ENCODE results near the gene NFATC2.

NFATC2 gene

DNA sequence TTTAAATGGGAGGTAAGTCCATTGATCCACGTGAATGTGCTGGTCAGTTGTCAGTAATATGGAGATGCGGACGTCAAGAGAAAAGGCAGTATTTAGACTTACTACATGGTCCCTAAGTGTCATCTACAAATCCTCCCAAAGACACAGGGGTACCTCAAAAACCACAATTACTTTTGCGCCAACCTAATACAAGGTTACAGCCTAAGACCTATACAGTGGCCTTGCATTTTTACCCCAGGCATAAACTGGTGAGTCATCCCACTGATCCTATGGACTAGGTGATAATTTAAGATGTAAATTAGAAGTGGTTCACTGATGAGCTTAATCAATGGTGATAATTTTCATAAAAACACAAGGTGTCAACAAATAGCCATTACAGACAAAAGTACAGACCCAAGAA, 141.0 kb downstream of the NFATC2 start:
- TF ChIP-seq CEBPB (IDR thresholded peaks at IDR 0.05) = no peak
- TF ChIP-seq REST (IDR thresholded peaks at IDR 0.05; ENCODE audit: low read depth) = no peak
- no peak for TF ChIP-seq TCF12 (IDR thresholded peaks at IDR 0.05; ENCODE audit: low read depth)
- TF ChIP-seq EP300 (IDR thresholded peaks at IDR 0.05; ENCODE audit: borderline replicate concordance) = no peak
- no peak for TF ChIP-seq TAF1 (IDR thresholded peaks at IDR 0.05; ENCODE audit: low read depth)
- no peak for TF ChIP-seq ZBTB7A (IDR thresholded peaks at IDR 0.05; ENCODE audit: low read depth)

GRCh38 chr20:51400051-51400926, 142.2 kb downstream of the NFATC2 start:
- TF ChIP-seq EP300 (IDR thresholded peaks at IDR 0.05; ENCODE audit: borderline replicate concordance) (no peak), REST (IDR thresholded peaks at IDR 0.05; ENCODE audit: low read depth) (no peak), CEBPB (IDR thresholded peaks at IDR 0.05) (no peak), CREB1 (IDR thresholded peaks at IDR 0.05; ENCODE audit: low read depth) (no peak), TEAD4 (IDR thresholded peaks at IDR 0.05) (no peak), NFIC (IDR thresholded peaks at IDR 0.05) (no peak)
- TF ChIP-seq, protein P1, sequence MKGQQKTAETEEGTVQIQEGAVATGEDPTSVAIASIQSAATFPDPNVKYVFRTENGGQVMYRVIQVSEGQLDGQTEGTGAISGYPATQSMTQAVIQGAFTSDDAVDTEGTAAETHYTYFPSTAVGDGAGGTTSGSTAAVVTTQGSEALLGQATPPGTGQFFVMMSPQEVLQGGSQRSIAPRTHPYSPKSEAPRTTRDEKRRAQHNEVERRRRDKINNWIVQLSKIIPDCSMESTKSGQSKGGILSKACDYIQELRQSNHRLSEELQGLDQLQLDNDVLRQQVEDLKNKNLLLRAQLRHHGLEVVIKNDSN (IDR thresholded peaks at IDR 0.05) = no peak

DNA sequence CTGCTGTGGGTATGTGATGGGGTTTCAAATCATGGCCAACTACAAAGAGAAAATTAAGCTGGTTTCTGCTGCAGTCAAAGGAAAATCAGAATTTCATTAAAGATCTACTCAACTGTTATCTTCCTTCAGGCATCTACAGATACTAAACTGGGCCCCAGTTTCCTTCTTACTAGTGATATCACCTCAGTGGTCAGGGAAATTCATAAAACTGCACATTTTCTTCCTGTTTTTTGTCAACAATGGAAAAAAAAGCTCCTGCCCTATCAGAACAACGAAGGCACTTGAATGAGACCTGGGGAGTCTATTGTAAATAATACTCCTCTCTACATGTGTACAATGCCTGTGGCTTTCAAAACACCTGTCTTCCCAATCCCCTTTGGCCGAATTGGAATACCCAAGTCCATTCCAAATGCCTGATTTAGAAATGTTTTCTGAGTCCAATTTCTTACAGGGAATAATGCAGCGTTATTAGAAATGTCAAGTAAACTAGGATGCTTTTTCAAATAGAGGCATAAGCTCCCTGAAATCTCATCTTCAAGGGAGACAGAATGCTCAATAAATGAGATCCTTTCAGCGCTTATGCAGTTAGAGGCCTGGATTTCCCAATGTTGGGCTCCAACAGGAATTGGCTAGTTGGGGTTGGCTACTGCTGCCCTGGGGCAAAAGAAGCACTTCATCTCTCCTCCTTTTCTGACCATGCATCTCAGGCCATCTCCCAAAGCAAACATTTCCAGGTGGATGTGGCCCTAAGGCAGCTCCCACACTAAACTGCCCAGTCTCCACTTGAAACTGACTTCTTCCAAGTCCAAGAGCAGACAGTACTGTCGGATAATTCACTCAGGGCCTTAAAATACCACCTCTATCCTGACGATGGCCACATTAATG, 143.3 kb downstream of the NFATC2 start:
- TF ChIP-seq MAX (IDR thresholded peaks at IDR 0.05) = no peak
- TF ChIP-seq FOXM1 (IDR thresholded peaks at IDR 0.05; ENCODE audit: borderline replicate concordance, low read depth) = no peak
- TF ChIP-seq TAF1 (IDR thresholded peaks at IDR 0.05; ENCODE audit: low read depth) = no peak
- TF ChIP-seq REST (IDR thresholded peaks at IDR 0.05; ENCODE audit: low read depth) = no peak
- TF ChIP-seq TCF12 (IDR thresholded peaks at IDR 0.05; ENCODE audit: low read depth) = no peak
- no peak for TF ChIP-seq CEBPB (IDR thresholded peaks at IDR 0.05)
- no peak for TF ChIP-seq YY1 (IDR thresholded peaks at IDR 0.05; ENCODE audit: low read depth)
- no peak for TF ChIP-seq EP300 (IDR thresholded peaks at IDR 0.05; ENCODE audit: borderline replicate concordance)
- no peak for TF ChIP-seq RAD21 (IDR thresholded peaks at IDR 0.05; ENCODE audit: low read depth)
- no peak for TF ChIP-seq ZBTB7A (IDR thresholded peaks at IDR 0.05; ENCODE audit: low read depth)
- no peak for TF ChIP-seq EGR1 (IDR thresholded peaks at IDR 0.05)
- TF ChIP-seq, protein P1 (IDR thresholded peaks at IDR 0.05) = no peak
- no peak for TF ChIP-seq TEAD4 (IDR thresholded peaks at IDR 0.05)
- no peak for TF ChIP-seq NFIC (IDR thresholded peaks at IDR 0.05)
- no peak for TF ChIP-seq CREB1 (IDR thresholded peaks at IDR 0.05; ENCODE audit: low read depth)

DNA sequence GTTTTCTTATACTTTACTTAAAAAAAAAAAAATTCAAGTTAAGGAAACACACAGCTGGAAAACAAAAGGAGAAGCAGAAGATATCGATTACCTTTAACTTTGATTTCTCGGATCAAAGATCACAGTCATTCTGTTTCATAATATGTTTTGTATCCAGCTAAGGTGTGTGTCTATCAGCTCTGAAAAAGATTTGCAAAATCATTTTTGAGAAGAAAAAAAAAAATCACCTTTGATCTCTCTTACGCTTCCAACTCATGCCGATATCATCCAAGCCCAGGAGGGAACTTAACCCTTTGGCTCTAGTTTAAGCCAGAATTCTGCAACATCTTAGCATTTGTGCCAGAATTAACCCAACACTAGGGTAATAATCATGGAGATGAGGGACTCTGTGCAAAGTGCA, 144.0 kb downstream of the NFATC2 start:
- TF ChIP-seq TEAD4 (IDR thresholded peaks at IDR 0.05) (no peak), NFIC (IDR thresholded peaks at IDR 0.05) (no peak), YY1 (IDR thresholded peaks at IDR 0.05; ENCODE audit: low read depth) (no peak), TCF12 (IDR thresholded peaks at IDR 0.05; ENCODE audit: low read depth) (no peak), TAF1 (IDR thresholded peaks at IDR 0.05; ENCODE audit: low read depth) (no peak), ZBTB7A (IDR thresholded peaks at IDR 0.05; ENCODE audit: low read depth) (no peak), MAX (IDR thresholded peaks at IDR 0.05) (no peak), RAD21 (IDR thresholded peaks at IDR 0.05; ENCODE audit: low read depth) (no peak), EGR1 (IDR thresholded peaks at IDR 0.05) (no peak), CREB1 (IDR thresholded peaks at IDR 0.05; ENCODE audit: low read depth) (no peak), EP300 (IDR thresholded peaks at IDR 0.05; ENCODE audit: borderline replicate concordance) (no peak), CEBPB (IDR thresholded peaks at IDR 0.05) (no peak), REST (IDR thresholded peaks at IDR 0.05; ENCODE audit: low read depth) (no peak), FOXM1 (IDR thresholded peaks at IDR 0.05; ENCODE audit: borderline replicate concordance, low read depth) (no peak)
- TF ChIP-seq, protein P1 (IDR thresholded peaks at IDR 0.05) = no peak
